ENCODE measurements around the gene DENND1B. TPM values are rescaled to one million over a fixed set of nuclear protein-coding genes. Genes with fewer than 3 reads are reported as not detected.

The DENND1B gene
- total RNA-seq, 1 donor from 2014 or later, result 5.9 TPM

DNA sequence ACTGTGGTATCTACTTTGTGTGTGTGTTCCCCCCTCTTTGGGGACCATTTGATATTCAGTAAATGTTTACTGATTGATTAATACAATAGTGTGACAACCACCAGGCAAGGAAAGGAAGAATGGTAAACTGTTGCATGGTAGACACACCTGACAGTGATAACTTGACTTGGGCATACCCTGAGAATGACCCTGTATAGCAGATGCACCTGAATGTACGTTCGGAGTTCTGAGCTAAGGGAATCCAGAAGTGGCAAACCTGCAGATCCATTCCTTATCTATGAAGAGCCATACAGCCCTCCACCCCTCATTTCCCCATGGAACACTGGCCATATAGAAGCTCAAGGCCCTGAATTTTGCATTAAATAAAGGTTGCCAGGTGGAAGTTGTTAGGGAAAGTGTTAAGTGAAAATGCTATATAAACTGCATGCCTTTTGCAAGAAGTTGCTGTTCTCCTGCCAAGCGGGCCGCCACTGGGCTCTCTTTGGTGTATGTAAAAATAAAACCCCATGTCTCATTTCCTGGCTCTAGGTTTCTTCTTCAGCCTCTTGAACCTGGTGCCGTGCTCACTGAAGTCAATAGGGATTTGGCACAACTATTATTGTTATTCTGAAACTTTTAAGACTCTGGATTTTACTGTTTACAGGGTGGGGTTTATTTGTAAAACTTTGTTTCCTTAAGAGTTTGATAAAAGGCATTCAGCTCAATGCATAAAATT lies 32.6 kb upstream of the DENND1B start:
- no peak for DNase-seq (ENCODE audit: low read depth)
- H3K4me3 ChIP-seq (ENCODE audit: low read depth, low read length), result no peak overlapping the region
- TF ChIP-seq, protein P1, sequence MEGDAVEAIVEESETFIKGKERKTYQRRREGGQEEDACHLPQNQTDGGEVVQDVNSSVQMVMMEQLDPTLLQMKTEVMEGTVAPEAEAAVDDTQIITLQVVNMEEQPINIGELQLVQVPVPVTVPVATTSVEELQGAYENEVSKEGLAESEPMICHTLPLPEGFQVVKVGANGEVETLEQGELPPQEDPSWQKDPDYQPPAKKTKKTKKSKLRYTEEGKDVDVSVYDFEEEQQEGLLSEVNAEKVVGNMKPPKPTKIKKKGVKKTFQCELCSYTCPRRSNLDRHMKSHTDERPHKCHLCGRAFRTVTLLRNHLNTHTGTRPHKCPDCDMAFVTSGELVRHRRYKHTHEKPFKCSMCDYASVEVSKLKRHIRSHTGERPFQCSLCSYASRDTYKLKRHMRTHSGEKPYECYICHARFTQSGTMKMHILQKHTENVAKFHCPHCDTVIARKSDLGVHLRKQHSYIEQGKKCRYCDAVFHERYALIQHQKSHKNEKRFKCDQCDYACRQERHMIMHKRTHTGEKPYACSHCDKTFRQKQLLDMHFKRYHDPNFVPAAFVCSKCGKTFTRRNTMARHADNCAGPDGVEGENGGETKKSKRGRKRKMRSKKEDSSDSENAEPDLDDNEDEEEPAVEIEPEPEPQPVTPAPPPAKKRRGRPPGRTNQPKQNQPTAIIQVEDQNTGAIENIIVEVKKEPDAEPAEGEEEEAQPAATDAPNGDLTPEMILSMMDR (conservative IDR thresholded peaks at IDR 0.05; ENCODE audit: low read depth, low read length), result no peak

GRCh38 chr1:197807216-197807615 lies 31.9 kb upstream of the DENND1B start:
- no peak for DNase-seq (ENCODE audit: low read depth)
- TF ChIP-seq, protein P1 (conservative IDR thresholded peaks at IDR 0.05; ENCODE audit: low read depth, low read length), result no peak

DNA sequence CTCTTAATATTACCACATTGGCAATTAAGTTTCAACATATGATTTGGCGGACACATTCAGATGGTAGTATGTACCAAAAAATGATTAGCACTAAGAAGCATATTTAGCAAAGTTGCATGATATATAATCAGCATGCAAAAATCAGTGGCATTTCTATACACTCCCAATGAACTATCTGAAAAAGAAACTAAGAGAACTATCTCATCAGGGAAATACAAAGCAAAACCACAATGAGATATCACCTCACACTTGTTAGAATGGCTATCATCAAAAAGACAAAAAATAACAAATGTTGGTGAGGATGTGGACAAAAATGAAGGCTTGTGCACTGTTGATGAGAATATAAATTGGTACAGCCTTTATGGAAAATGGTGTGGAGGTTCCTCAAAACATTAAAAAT lies 31.4 kb upstream of the DENND1B start:
- DNase-seq (ENCODE audit: low read depth), result no peak
- TF ChIP-seq, protein P1 (conservative IDR thresholded peaks at IDR 0.05; ENCODE audit: low read depth, low read length), result no peak
- no peak overlapping the region for H3K4me3 ChIP-seq (ENCODE audit: low read depth, low read length)

More at GRCh38 chr1:197807216-197807615, 31.9 kb upstream of the DENND1B start:
- no peak overlapping the region for H3K4me3 ChIP-seq (ENCODE audit: low read depth, low read length)

GRCh38 chr1:197801684-197802083 lies 26.4 kb upstream of the DENND1B start:
- no peak overlapping the region for H3K4me3 ChIP-seq (ENCODE audit: low read depth, low read length)
- no peak for DNase-seq (ENCODE audit: low read depth)
- TF ChIP-seq, protein P1 (conservative IDR thresholded peaks at IDR 0.05; ENCODE audit: low read depth, low read length), result no peak

DNA sequence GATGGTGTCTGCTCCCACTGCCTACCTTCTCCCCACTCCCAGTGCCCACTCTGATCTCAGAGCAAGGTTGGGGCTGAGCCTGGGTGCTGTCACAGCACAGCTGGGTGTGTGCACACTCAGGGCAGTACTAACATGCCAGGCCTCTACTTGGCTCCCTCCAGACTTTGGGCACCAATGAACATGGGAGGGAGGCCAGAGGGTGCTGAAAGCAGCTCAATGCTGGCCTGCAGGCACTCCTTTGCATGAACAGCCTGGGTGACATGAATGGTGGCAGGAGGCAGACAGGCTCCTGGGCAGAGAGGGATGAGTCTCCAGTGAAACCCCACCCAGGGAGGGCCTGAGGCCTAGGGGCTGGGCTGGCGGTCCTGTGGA lies 25.8 kb upstream of the DENND1B start:
- DNase-seq (ENCODE audit: low read depth), result no peak
- TF ChIP-seq, protein P1 (conservative IDR thresholded peaks at IDR 0.05; ENCODE audit: low read depth, low read length), result no peak
- no peak overlapping the region for H3K4me3 ChIP-seq (ENCODE audit: low read depth, low read length)

DNA sequence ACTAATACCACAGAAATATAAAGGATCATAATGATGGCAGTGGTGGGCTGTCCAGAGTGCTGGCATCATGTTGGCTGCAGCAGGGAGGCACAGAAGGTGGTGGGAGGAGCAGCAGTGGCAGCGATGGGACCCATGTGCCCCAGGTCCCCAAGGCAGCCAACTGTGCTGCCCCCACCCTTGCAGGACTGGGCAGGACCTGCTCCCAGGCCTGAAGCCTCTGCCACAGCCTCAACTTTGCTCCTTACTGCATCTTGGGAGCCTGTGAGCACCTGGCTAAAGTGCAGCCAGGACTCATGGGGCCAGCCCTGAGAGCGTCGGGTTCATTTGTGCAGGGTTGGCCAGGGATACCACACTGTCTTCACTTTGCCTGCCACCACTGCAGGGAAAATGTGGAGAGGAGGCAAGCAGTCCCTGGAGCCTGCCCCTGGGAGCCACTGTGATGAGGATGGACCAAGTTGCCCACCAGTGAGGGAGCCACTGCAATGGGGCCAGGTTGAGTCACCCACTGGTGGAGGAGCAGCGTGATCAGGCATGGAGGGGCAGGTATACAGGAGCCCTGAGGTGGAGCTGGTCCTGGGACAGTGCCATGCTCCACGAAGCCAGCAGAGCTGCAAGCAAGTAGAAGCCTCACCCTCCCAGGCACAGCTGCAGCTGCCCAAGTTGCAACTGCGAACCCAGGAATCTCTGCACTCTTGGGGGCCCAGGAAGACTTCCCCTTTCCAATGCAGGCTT lies 25.3 kb upstream of the DENND1B start:
- H3K4me3 ChIP-seq (ENCODE audit: low read depth, low read length), result no peak overlapping the region
- TF ChIP-seq, protein P1 (conservative IDR thresholded peaks at IDR 0.05; ENCODE audit: low read depth, low read length), result no peak
- DNase-seq (ENCODE audit: low read depth), result no peak
